Measurements from ENCODE around the gene TTC3.

- TF ChIP-seq, protein P1, sequence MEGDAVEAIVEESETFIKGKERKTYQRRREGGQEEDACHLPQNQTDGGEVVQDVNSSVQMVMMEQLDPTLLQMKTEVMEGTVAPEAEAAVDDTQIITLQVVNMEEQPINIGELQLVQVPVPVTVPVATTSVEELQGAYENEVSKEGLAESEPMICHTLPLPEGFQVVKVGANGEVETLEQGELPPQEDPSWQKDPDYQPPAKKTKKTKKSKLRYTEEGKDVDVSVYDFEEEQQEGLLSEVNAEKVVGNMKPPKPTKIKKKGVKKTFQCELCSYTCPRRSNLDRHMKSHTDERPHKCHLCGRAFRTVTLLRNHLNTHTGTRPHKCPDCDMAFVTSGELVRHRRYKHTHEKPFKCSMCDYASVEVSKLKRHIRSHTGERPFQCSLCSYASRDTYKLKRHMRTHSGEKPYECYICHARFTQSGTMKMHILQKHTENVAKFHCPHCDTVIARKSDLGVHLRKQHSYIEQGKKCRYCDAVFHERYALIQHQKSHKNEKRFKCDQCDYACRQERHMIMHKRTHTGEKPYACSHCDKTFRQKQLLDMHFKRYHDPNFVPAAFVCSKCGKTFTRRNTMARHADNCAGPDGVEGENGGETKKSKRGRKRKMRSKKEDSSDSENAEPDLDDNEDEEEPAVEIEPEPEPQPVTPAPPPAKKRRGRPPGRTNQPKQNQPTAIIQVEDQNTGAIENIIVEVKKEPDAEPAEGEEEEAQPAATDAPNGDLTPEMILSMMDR (IDR thresholded peaks at IDR 0.05; ENCODE audit: poor library complexity): no peak
- no peak for TF ChIP-seq EZH2 (IDR thresholded peaks at IDR 0.05; ENCODE audit: borderline replicate concordance)
Observed at GRCh38 chr21:37065561-37066177, 7.4 kb upstream of the TTC3 start.
